KOPT-K1 (cell line): ENCODE data around the gene OR51A2.

ENCODE experiments used
- H3K27ac ChIP-seq: fragments of 200-600 bp; sonication (generic); 2 replicates; pipeline ENCODE4 v1.5.1; 2016; ENCODE audit warnings: antibody characterized with exemption, mild to moderate bottlenecking, low read depth, low read length; ENCODE audit not compliant: poor library complexity, severe bottlenecking
- H3K36me3 ChIP-seq: fragments of 200-600 bp; sonication (generic); 2 replicates; pipeline ENCODE4 v1.5.1; 2017; ENCODE audit warnings: antibody characterized with exemption, mild to moderate bottlenecking, low read length, moderate library complexity; ENCODE audit not compliant: insufficient read depth
- H3K9me3 ChIP-seq: fragments of 200-600 bp; sonication (generic); 2 replicates; pipeline ENCODE4 v1.5.1; 2017; ENCODE audit warnings: antibody characterized with exemption, low read length, mild to moderate bottlenecking; ENCODE audit not compliant: insufficient read depth, poor library complexity, severe bottlenecking

Gene OR51A2

GRCh38 chr11:4922304-4922703 is 33.2 kb downstream of the OR51A2 start:
- Histone ChIP-seq H3K36me3 (no peaks in the 10 kb centered on the region), H3K27ac (no peak overlapping the region), H3K9me3 (no peaks in the 10 kb centered on the region)

DNA sequence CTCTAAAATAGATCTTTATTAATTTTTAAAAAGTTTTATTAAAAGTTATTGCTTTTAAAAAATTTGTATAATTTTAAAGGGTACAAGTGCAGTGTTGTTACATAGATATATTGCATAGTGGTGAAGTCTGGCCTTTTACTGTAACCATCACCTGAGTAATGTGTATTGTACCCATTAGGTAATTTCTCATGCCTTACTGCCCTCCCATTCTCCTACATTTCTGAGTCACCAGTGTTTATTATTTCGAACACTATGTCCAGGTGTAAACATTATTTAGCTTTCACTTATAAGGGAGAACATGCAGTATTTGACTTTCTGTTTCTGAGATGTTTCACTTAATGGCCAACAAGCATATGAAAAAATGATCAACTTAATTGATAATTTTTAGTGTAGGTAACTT is 33.7 kb downstream of the OR51A2 start:
- Histone ChIP-seq H3K36me3 (no peaks in the 10 kb centered on the region), H3K9me3 (no peaks in the 10 kb centered on the region), H3K27ac (no peak overlapping the region)

GRCh38 chr11:4919250-4919649 is 36.3 kb downstream of the OR51A2 start, which contains the start of gene OR51G2:
Gene OR51G2, minus strand, starts transcription at chr11:4919350. Its CDS starts 3,687 bp downstream, at chr11:4915663.
- H3K9me3 ChIP-seq: no peaks in the 10 kb centered on the region
- H3K36me3 ChIP-seq: no peaks in the 10 kb centered on the region
- H3K27ac ChIP-seq: no peak within 1 kb of the TSS

DNA sequence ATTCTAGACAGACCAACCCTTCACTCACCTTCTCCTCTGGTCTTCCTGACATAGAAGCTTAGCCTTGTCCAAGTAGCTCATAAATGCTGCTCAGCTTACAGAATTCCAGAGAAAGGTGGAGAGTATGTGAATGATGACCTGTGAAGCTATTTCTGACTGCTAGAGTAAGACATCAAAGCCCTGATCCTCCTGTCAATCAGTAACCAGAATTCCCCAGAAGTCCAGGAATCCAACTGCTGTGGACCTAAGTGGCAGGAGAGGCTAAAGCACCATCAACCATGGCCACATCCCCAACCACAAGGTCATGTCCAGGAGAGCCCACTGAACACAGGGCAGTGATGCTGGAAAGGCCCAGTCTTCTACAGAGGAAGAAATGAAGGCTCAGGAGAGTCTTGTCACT is 38.9 kb downstream of the OR51A2 start:
- no peaks in the 10 kb centered on the region for H3K36me3 ChIP-seq
- no peak overlapping the region for H3K27ac ChIP-seq
- H3K9me3 ChIP-seq: no peaks in the 10 kb centered on the region
